ENCODE results near the gene UCMA.
"Not testable (repeated sequence)": the region's sequence is repeated elsewhere in the genome, so short reads cannot be mapped to it uniquely, and the experiment has no call there.

The UCMA gene

GRCh38 chr10:13256627-13257026, 22.5 kb upstream of the UCMA start:
- no peak overlapping the region for H3K27ac Mint-ChIP-seq
- H3K4me1 Mint-ChIP-seq, result no peaks in the 10 kb centered on the region
- no peak for TF ChIP-seq CTCF (IDR thresholded peaks at IDR 0.05; ENCODE audit: unreplicated experiment in 3 of 3)
- peaks cover 19% of the 10 kb centered on the region for H3K9me3 Mint-ChIP-seq
- H3K36me3 Mint-ChIP-seq (ENCODE audit: low read depth), result no peaks in the 10 kb centered on the region
- H3K27me3 Mint-ChIP-seq (ENCODE audit: low read depth), result peaks cover 9% of the 10 kb centered on the region
- no peak overlapping the region for H3K4me3 Mint-ChIP-seq

GRCh38 chr10:13253726-13254125, 19.6 kb upstream of the UCMA start:
- Mint-ChIP-seq H3K27me3 (ENCODE audit: low read depth) (peaks cover 13% of the 10 kb centered on the region), H3K4me1 (no peaks in the 10 kb centered on the region)
- TF ChIP-seq CTCF (IDR thresholded peaks at IDR 0.05; ENCODE audit: unreplicated experiment in 3 of 3), result no peak

GRCh38 chr10:13247784-13248183, 13.6 kb upstream of the UCMA start:
- Mint-ChIP-seq H3K9me3 (no peaks in the 10 kb centered on the region), H3K27ac (no peak overlapping the region), H3K4me1 (no peaks in the 10 kb centered on the region), H3K4me3 (no peak overlapping the region), H3K36me3 (ENCODE audit: low read depth) (no peaks in the 10 kb centered on the region), H3K27me3 (ENCODE audit: low read depth) (peaks cover 13% of the 10 kb centered on the region)
- no peak for TF ChIP-seq CTCF (IDR thresholded peaks at IDR 0.05; ENCODE audit: unreplicated experiment in 3 of 3)

More at GRCh38 chr10:13253726-13254125, 19.6 kb upstream of the UCMA start:
- Mint-ChIP-seq H3K27ac (no peak overlapping the region), H3K4me3 (no peak overlapping the region), H3K9me3 (peaks cover 10% of the 10 kb centered on the region), H3K36me3 (ENCODE audit: low read depth) (no peaks in the 10 kb centered on the region)

- H3K27ac Mint-ChIP-seq, result no peak overlapping the region
- no peak overlapping the region for H3K4me3 Mint-ChIP-seq
- H3K9me3 Mint-ChIP-seq, result no peaks in the 10 kb centered on the region
- no peaks in the 10 kb centered on the region for H3K4me1 Mint-ChIP-seq
- H3K27me3 Mint-ChIP-seq (ENCODE audit: low read depth), result peaks cover 10% of the 10 kb centered on the region
- H3K36me3 Mint-ChIP-seq (ENCODE audit: low read depth), result no peaks in the 10 kb centered on the region
- no peak for TF ChIP-seq CTCF (IDR thresholded peaks at IDR 0.05; ENCODE audit: unreplicated experiment in 3 of 3)
Observed at GRCh38 chr10:13247246-13247645, 13.1 kb upstream of the UCMA start.

- H3K27me3 Mint-ChIP-seq (ENCODE audit: low read depth); H3K9me3 Mint-ChIP-seq; H3K36me3 Mint-ChIP-seq (ENCODE audit: low read depth); H3K27ac Mint-ChIP-seq; H3K4me1 Mint-ChIP-seq; H3K4me3 Mint-ChIP-seq: not testable (repeated sequence)
Observed at GRCh38 chr10:13242260-13242659, 8.1 kb upstream of the UCMA start.

- no peaks in the 10 kb centered on the region for H3K36me3 Mint-ChIP-seq (ENCODE audit: low read depth)
- no peak overlapping the region for H3K4me3 Mint-ChIP-seq
- H3K27me3 Mint-ChIP-seq (ENCODE audit: low read depth), result peaks cover 4% of the 10 kb centered on the region
- no peak overlapping the region for H3K27ac Mint-ChIP-seq
- TF ChIP-seq CTCF (IDR thresholded peaks at IDR 0.05; ENCODE audit: unreplicated experiment in 3 of 3), result no peak
- no peaks in the 10 kb centered on the region for H3K9me3 Mint-ChIP-seq
- no peaks in the 10 kb centered on the region for H3K4me1 Mint-ChIP-seq
Observed at GRCh38 chr10:13241613-13242012, 7.4 kb upstream of the UCMA start.
